Smooth muscle cell (in vitro differentiated cells): ENCODE data around the gene MEIOB. TPM values are rescaled to one million over a fixed set of nuclear protein-coding genes. Genes with fewer than 3 reads are reported as not detected.
"Not testable (repeated sequence)": the region's sequence is repeated elsewhere in the genome, so short reads cannot be mapped to it uniquely, and the experiment has no call there.

Experiments
- DNase-seq: peaks from one replicate; lab custom pipeline; 2025; ENCODE audit not compliant: unreplicated experiment; lab: John Stamatoyannopoulos, UW
- H2AFZ ChIP-seq: fragments of 200-600 bp; sonication (generic); 2 replicates; pipeline ENCODE4 v1.6.0; 2016; ENCODE audit warnings: antibody characterized with exemption, low read depth, mild to moderate bottlenecking
- H3F3A ChIP-seq: fragments of 200-600 bp; sonication (generic); 2 replicates; pipeline ENCODE4 v1.6.0; 2017; ENCODE audit warnings: antibody characterized with exemption, low read depth
- H3K27ac ChIP-seq: fragments of 200-600 bp; sonication (generic); 2 replicates; pipeline ENCODE4 v1.5.1; 2016; ENCODE audit warnings: low read depth, mild to moderate bottlenecking
- H3K27me3 ChIP-seq: fragments of 200-600 bp; sonication (generic); 2 replicates; pipeline ENCODE4 v1.6.1; 2016; ENCODE audit warnings: low read depth, mild to moderate bottlenecking
- H3K36me3 ChIP-seq: fragments of 200-600 bp; sonication (generic); 2 replicates; pipeline ENCODE4 v1.5.1; 2016; ENCODE audit warnings: low read depth
- H3K4me1 ChIP-seq: fragments of 200-600 bp; sonication (generic); 2 replicates; pipeline ENCODE4 v1.5.1; 2016; ENCODE audit warnings: low read depth
- H3K4me2 ChIP-seq: fragments of 200-600 bp; sonication (generic); 2 replicates; pipeline ENCODE4 v1.6.0; 2016; ENCODE audit warnings: mild to moderate bottlenecking
- H3K4me3 ChIP-seq: fragments of 200-600 bp; sonication (generic); 2 replicates; pipeline ENCODE4 v1.5.1; 2016; ENCODE audit warnings: mild to moderate bottlenecking
- H3K79me2 ChIP-seq: fragments of 200-600 bp; sonication (generic); 2 replicates; pipeline ENCODE4 v1.6.0; 2016; ENCODE audit warnings: low read depth, mild to moderate bottlenecking
- H3K9ac ChIP-seq: fragments of 200-600 bp; sonication (generic); 2 replicates; pipeline ENCODE4 v1.6.0; 2016; ENCODE audit warnings: low read depth
- H3K9me3 ChIP-seq: fragments of 200-600 bp; sonication (generic); replicated peaks from 2 replicates; pipeline ENCODE4 v1.5.1; 2016; ENCODE audit warnings: low read depth
- H4K20me1 ChIP-seq: fragments of 200-600 bp; sonication (generic); 2 replicates; pipeline ENCODE4 v1.6.0; 2016; ENCODE audit warnings: low read depth
- WGBS: methylation state at CpG from one replicate; pipeline ENCODE4 v1.1.7; 2016; ENCODE audit warnings: low lambda C conversion rate; 5-methylcytosine and 5-hydroxymethylcytosine counted together
- polyA plus RNA-seq: library from polyadenylated mRNA; unstranded; fragments of >200 nt; fragmentation: Nextera tagmentation; extraction: Ambion mirVana; gene quantifications from 2 replicates; pipeline ENCODE4 v1.2.1, GENCODE V29; 2016
- total RNA-seq: library from RNA; depleted of rRNA; stranded (reverse); fragments of >200 nt; gene quantifications from 2 replicates; pipeline ENCODE4 v1.2.3, GENCODE V29; 2014
- TF ChIP-seq, protein P1 (sequence below): fragments of 200-600 bp; sonication (generic); IDR thresholded peaks from 2 replicates; pipeline ENCODE4 v1.5.1; 2017; ENCODE audit warnings: borderline replicate concordance, mild to moderate bottlenecking, antibody characterized with exemption; ENCODE audit not compliant: insufficient read depth, poor library complexity, severe bottlenecking

MEIOB gene
- total and polyA plus RNA-seq, 2 experiments from 2014 or later = 0.18 to 1.7 TPM

DNA sequence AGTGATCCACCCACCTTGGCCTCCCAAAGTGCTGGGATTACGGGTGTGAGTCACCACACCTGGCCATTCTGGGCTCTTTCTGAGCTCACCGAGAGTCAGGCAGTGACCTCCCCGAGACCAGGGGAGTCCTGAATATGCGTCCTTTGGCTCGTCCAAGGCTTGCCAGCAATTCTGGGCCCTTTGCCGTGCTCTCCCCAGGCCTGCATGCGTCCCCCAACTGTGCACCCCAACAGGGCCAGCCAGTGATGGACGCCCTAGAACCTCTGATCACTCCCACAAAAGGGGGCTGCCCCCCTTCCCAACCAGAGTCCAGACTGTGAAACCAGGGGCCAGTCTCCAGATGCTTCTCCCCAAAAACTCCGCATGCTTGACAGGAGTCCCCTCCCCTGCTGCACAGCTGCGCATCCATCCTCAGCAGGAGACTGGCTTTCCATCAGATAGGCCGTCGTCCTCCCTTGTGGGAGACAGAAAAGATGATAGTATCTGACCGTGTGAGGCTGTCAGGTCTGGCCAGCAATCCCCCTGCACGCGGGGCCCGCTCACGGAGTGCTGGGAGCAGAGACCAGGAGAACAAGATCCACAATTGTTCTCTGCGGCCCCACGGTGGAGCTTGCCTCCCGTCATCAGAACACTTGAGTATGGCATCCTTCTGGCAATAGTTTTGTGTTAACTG is 30.7 kb upstream of the MEIOB start:
- 86% methylated on average over 20 of the region's 20 CpGs for WGBS
- H3K27me3 ChIP-seq = no peaks in the 10 kb centered on the region
- no peak overlapping the region for H3K4me3 ChIP-seq
- H3K4me2 ChIP-seq = no peak overlapping the region
- no peak overlapping the region for H3K27ac ChIP-seq
- H3F3A ChIP-seq = no peaks in the 10 kb centered on the region
- peaks cover 4% of the 10 kb centered on the region for H3K4me1 ChIP-seq
- H3K36me3 ChIP-seq = no peaks in the 10 kb centered on the region
- no peaks in the 10 kb centered on the region for H3K79me2 ChIP-seq
- H3K9ac ChIP-seq = no peak overlapping the region
- no peak for DNase-seq
- no peaks in the 10 kb centered on the region for H3K9me3 ChIP-seq
- TF ChIP-seq, protein P1, sequence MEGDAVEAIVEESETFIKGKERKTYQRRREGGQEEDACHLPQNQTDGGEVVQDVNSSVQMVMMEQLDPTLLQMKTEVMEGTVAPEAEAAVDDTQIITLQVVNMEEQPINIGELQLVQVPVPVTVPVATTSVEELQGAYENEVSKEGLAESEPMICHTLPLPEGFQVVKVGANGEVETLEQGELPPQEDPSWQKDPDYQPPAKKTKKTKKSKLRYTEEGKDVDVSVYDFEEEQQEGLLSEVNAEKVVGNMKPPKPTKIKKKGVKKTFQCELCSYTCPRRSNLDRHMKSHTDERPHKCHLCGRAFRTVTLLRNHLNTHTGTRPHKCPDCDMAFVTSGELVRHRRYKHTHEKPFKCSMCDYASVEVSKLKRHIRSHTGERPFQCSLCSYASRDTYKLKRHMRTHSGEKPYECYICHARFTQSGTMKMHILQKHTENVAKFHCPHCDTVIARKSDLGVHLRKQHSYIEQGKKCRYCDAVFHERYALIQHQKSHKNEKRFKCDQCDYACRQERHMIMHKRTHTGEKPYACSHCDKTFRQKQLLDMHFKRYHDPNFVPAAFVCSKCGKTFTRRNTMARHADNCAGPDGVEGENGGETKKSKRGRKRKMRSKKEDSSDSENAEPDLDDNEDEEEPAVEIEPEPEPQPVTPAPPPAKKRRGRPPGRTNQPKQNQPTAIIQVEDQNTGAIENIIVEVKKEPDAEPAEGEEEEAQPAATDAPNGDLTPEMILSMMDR = no peak
- H2AFZ ChIP-seq = no peak overlapping the region
- no peaks in the 10 kb centered on the region for H4K20me1 ChIP-seq

DNA sequence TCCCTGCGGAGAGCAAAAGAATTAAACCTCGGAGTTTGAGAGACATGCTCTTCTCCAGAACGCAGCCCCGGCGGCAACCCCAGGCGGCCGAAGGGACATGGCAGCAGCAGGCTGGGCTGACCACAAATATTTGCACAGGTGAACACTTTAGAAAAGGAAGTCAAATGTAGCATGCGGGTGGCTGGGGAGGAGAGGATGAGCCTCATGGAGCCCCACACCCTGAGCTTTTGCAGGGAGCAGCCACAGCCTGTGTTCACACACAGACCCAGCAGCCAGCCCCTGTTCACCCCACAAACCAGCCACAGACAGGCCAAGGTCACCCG is 28.4 kb upstream of the MEIOB start:
- Histone ChIP-seq H3K9me3 (no peaks in the 10 kb centered on the region), H4K20me1 (no peaks in the 10 kb centered on the region), H3K4me3 (no peak overlapping the region), H3K79me2 (no peaks in the 10 kb centered on the region), H3K27me3 (no peaks in the 10 kb centered on the region), H3K4me1 (peaks cover 4% of the 10 kb centered on the region), H3K27ac (no peak overlapping the region), H3F3A (no peaks in the 10 kb centered on the region), H3K36me3 (no peaks in the 10 kb centered on the region), H3K4me2 (no peak overlapping the region), H3K9ac (no peak overlapping the region), H2AFZ (no peak overlapping the region)
- WGBS = 90% methylated on average over 9 of the region's 9 CpGs
- DNase-seq = no peak
- TF ChIP-seq, protein P1 = no peak

DNA sequence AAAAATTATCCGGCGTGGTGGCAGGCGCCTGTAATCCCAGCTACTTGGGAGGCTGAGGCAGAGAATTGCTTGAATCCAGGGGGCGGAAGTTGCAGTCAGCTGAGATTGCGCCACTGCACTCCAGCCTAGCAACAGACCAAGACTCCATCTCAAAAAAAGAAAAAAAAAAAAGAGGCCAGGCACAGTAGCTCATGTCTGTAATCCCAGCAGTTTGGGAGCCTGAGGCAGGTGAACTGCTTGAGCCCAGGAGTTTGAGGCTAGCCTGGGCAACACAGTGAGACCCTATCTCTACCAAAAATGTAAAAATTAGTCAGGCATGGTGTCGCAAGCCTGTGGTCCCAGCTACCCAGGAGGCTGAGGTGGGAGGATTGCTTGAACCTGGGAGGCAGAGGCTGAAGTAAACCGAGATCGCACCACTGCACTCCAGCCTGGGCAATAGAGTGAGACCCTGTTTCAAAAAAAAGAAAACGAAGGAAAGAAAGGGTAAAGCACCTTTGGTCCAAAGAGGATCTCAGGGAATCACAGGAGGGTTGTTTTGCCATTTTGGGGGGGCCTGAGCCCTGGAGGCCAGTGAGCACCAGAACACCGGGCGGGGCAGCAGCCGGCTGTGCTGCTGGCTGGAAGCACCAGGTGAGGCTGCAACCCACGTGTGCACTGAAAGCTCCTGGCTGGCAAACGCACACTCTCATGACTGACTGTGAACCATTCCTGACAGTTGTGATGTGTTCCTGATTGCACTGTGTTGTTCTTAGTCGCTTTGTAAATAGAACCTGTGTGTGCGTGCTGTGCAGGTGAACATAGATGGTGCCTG is 27.9 kb upstream of the MEIOB start:
- Histone ChIP-seq H3K4me2 (no peak overlapping the region), H3K27me3 (no peaks in the 10 kb centered on the region), H3K4me1 (peaks cover 4% of the 10 kb centered on the region), H3K9me3 (no peaks in the 10 kb centered on the region), H3F3A (no peaks in the 10 kb centered on the region), H3K79me2 (no peaks in the 10 kb centered on the region), H3K9ac (no peak overlapping the region), H3K27ac (no peak overlapping the region), H3K36me3 (no peaks in the 10 kb centered on the region), H3K4me3 (no peak overlapping the region), H2AFZ (no peak overlapping the region), H4K20me1 (no peaks in the 10 kb centered on the region)
- WGBS = 85% methylated on average over 16 of the region's 16 CpGs
- TF ChIP-seq, protein P1 = no peak
- DNase-seq = no peak

DNA sequence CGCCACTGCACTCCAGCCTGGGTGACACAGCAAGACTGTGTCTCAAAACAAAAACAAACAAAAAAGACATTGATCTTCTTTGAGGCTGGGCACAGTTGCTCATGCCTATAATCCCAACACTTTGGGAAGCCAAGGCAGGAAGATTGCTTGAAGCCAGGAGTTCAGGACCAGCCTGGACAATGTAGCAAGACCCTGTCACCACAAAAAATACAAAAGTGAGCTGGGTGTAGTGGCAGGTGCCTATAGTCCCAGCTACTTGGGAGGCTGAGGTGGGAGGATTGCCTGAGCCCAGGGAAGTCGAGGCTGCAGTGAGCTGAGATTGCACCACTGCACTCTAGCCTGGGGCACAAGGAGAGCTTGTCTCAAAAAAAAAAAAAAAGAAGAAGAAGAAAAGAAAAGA is 25.7 kb upstream of the MEIOB start:
- 100% methylated on average over 2 of the region's 2 CpGs for WGBS
- not testable (repeated sequence) for DNase-seq

More for the DNA sequence above, 25.7 kb upstream of the MEIOB start:
- H3K36me3 ChIP-seq, H2AFZ ChIP-seq, H3K4me3 ChIP-seq, H3K27ac ChIP-seq, H4K20me1 ChIP-seq, H3K9ac ChIP-seq, H3F3A ChIP-seq, H3K27me3 ChIP-seq, H3K4me1 ChIP-seq, H3K9me3 ChIP-seq, H3K4me2 ChIP-seq, H3K79me2 ChIP-seq: not testable (repeated sequence)
